Measurements from ENCODE around the gene MNDA.

GRCh38 chr1:158838660-158839059, 7.5 kb downstream of the MNDA start:
- TF ChIP-seq CTCF (conservative IDR thresholded peaks at IDR 0.05 in 1 of 2, IDR thresholded peaks at IDR 0.05 in 1 of 2; ENCODE audit: extremely low read depth in 1 of 2, insufficient read depth in 1 of 2, low read depth in 1 of 2, low read length in 2 of 2) (no peak), EZH2 (IDR thresholded peaks at IDR 0.05; ENCODE audit: borderline replicate concordance, low read length) (no peak)
